HG03460 (cell line): Measurements from ENCODE around the gene ZNF511.

ENCODE experiments used
- ATAC-seq: cut with Tn5 transposase; IDR thresholded peaks from one replicate; pipeline ENCODE4 v1.9.1; 2021; ENCODE audit not compliant: unreplicated experiment

Gene ZNF511

GRCh38 chr10:133273534-133274143 lies 35.1 kb upstream of the ZNF511 start:
- ATAC-seq, result no peak

- ATAC-seq, result peak; percentile 46
Measured at GRCh38 chr10:133274751-133275683, 33.7 kb upstream of the ZNF511 start.

- ATAC-seq, result peak; percentile 37
Measured at GRCh38 chr10:133275684-133276092, 33.0 kb upstream of the ZNF511 start.

GRCh38 chr10:133276100-133276434 lies 32.6 kb upstream of the ZNF511 start:
- no peak for ATAC-seq

- peak; percentile 51 for ATAC-seq
Measured at GRCh38 chr10:133276435-133277201, 32.1 kb upstream of the ZNF511 start, which contains the start of gene ADAM8. ADAM8 (minus strand) TSS chr10:133276868; CDS start chr10:133276817, 51 bp downstream.

GRCh38 chr10:133277277-133277992 lies 31.3 kb upstream of the ZNF511 start:
- ATAC-seq, result no peak

- no peak for ATAC-seq
Measured at GRCh38 chr10:133277993-133278576, 30.6 kb upstream of the ZNF511 start.

- ATAC-seq, result peak; percentile 42
Measured at GRCh38 chr10:133278577-133279265, 30.0 kb upstream of the ZNF511 start.

GRCh38 chr10:133279326-133280226 lies 29.1 kb upstream of the ZNF511 start:
- no peak for ATAC-seq

GRCh38 chr10:133280391-133281059 lies 28.2 kb upstream of the ZNF511 start:
- ATAC-seq, result no peak

- no peak for ATAC-seq
Measured at GRCh38 chr10:133281084-133281483, 27.6 kb upstream of the ZNF511 start.

GRCh38 chr10:133281628-133282372 lies 26.9 kb upstream of the ZNF511 start:
- ATAC-seq, result no peak

GRCh38 chr10:133282846-133283390 lies 25.8 kb upstream of the ZNF511 start:
- ATAC-seq, result no peak

GRCh38 chr10:133283931-133284330 lies 24.8 kb upstream of the ZNF511 start:
- no peak for ATAC-seq

GRCh38 chr10:133285217-133285616 lies 23.5 kb upstream of the ZNF511 start:
- ATAC-seq, result no peak

- no peak for ATAC-seq
Measured at GRCh38 chr10:133286366-133286765, 22.3 kb upstream of the ZNF511 start.

GRCh38 chr10:133287832-133288500 lies 20.7 kb upstream of the ZNF511 start:
- ATAC-seq, result no peak
